Measurements from ENCODE around the gene CCL2.

The CCL2 gene

GRCh38 chr17:34246446-34246845, 8.6 kb upstream of the CCL2 start:
- H2AFZ ChIP-seq (ENCODE audit: low read depth, low read length, severe bottlenecking): no peak overlapping the region
- no peaks in the 10 kb centered on the region for H3F3A ChIP-seq (ENCODE audit: insufficient read depth)
- TF ChIP-seq, protein P1, sequence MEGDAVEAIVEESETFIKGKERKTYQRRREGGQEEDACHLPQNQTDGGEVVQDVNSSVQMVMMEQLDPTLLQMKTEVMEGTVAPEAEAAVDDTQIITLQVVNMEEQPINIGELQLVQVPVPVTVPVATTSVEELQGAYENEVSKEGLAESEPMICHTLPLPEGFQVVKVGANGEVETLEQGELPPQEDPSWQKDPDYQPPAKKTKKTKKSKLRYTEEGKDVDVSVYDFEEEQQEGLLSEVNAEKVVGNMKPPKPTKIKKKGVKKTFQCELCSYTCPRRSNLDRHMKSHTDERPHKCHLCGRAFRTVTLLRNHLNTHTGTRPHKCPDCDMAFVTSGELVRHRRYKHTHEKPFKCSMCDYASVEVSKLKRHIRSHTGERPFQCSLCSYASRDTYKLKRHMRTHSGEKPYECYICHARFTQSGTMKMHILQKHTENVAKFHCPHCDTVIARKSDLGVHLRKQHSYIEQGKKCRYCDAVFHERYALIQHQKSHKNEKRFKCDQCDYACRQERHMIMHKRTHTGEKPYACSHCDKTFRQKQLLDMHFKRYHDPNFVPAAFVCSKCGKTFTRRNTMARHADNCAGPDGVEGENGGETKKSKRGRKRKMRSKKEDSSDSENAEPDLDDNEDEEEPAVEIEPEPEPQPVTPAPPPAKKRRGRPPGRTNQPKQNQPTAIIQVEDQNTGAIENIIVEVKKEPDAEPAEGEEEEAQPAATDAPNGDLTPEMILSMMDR (IDR thresholded peaks at IDR 0.05; ENCODE audit: insufficient read depth, low read length, poor library complexity, severe bottlenecking): no peak
- TF ChIP-seq EZH2phosphoT487 (conservative IDR thresholded peaks at IDR 0.05; ENCODE audit: low read length): no peak
- no peaks in the 10 kb centered on the region for H3K27me3 ChIP-seq (ENCODE audit: low read length)
- H3K4me2 ChIP-seq (ENCODE audit: low read depth, low read length, poor library complexity, severe bottlenecking): no peak overlapping the region
- H3K36me3 ChIP-seq (ENCODE audit: low read length): no peaks in the 10 kb centered on the region
- H3K27ac ChIP-seq (ENCODE audit: low read depth, low read length): no peak overlapping the region
- H3K9me3 ChIP-seq (ENCODE audit: insufficient read depth, low read length): no peaks in the 10 kb centered on the region
- no peaks in the 10 kb centered on the region for H3K79me2 ChIP-seq (ENCODE audit: insufficient read depth, low read length)
- H3K4me3 ChIP-seq (ENCODE audit: insufficient read depth, low read length, poor library complexity, severe bottlenecking): no peak overlapping the region
- H3K9ac ChIP-seq (ENCODE audit: low read length): no peak overlapping the region
- H3K9me2 ChIP-seq (replicated peaks; ENCODE audit: insufficient read depth, low read length): no peaks in the 10 kb centered on the region
- no peaks in the 10 kb centered on the region for H4K20me1 ChIP-seq (ENCODE audit: low read depth, low read length)

DNA sequence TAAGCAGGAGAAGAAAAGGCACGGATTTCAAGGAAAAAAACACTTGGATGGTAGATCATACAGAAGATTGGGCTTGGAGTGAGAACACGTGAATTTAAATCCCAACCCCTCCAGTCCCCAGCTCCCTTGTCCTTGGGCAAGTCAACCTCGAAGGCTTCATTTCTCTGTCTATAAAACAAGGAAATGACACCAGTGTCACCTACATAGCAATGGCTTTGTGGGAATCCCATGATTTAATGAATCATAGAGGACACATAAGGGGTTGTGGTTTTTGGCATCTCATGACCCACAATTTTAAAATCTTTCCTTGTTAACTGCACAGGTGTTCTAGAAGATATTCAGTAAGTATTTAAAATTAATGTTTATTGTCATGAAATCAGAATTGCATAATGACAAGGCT, 8.2 kb upstream of the CCL2 start:
- H3K9ac ChIP-seq (ENCODE audit: low read length): no peak overlapping the region
- TF ChIP-seq EZH2phosphoT487 (conservative IDR thresholded peaks at IDR 0.05; ENCODE audit: low read length): no peak
- TF ChIP-seq, protein P1 (IDR thresholded peaks at IDR 0.05; ENCODE audit: insufficient read depth, low read length, poor library complexity, severe bottlenecking): no peak
- H3K9me2 ChIP-seq (replicated peaks; ENCODE audit: insufficient read depth, low read length): no peaks in the 10 kb centered on the region
- no peaks in the 10 kb centered on the region for H3K9me3 ChIP-seq (ENCODE audit: insufficient read depth, low read length)
- H3K36me3 ChIP-seq (ENCODE audit: low read length): no peaks in the 10 kb centered on the region
- H3K27ac ChIP-seq (ENCODE audit: low read depth, low read length): no peak overlapping the region
- H3F3A ChIP-seq (ENCODE audit: insufficient read depth): no peaks in the 10 kb centered on the region
- no peaks in the 10 kb centered on the region for H4K20me1 ChIP-seq (ENCODE audit: low read depth, low read length)
- no peak overlapping the region for H3K4me3 ChIP-seq (ENCODE audit: insufficient read depth, low read length, poor library complexity, severe bottlenecking)
- H3K4me2 ChIP-seq (ENCODE audit: low read depth, low read length, poor library complexity, severe bottlenecking): no peak overlapping the region
- no peaks in the 10 kb centered on the region for H3K79me2 ChIP-seq (ENCODE audit: insufficient read depth, low read length)
- H2AFZ ChIP-seq (ENCODE audit: low read depth, low read length, severe bottlenecking): no peak overlapping the region
- no peaks in the 10 kb centered on the region for H3K27me3 ChIP-seq (ENCODE audit: low read length)

- H3F3A ChIP-seq (ENCODE audit: insufficient read depth): no peaks in the 10 kb centered on the region
- no peaks in the 10 kb centered on the region for H4K20me1 ChIP-seq (ENCODE audit: low read depth, low read length)
- H3K27me3 ChIP-seq (ENCODE audit: low read length): no peaks in the 10 kb centered on the region
- H3K9me2 ChIP-seq (replicated peaks; ENCODE audit: insufficient read depth, low read length): no peaks in the 10 kb centered on the region
- no peaks in the 10 kb centered on the region for H3K36me3 ChIP-seq (ENCODE audit: low read length)
- no peak overlapping the region for H3K9ac ChIP-seq (ENCODE audit: low read length)
- no peak overlapping the region for H2AFZ ChIP-seq (ENCODE audit: low read depth, low read length, severe bottlenecking)
- no peak for TF ChIP-seq EZH2phosphoT487 (conservative IDR thresholded peaks at IDR 0.05; ENCODE audit: low read length)
- TF ChIP-seq, protein P1 (IDR thresholded peaks at IDR 0.05; ENCODE audit: insufficient read depth, low read length, poor library complexity, severe bottlenecking): no peak
- H3K4me2 ChIP-seq (ENCODE audit: low read depth, low read length, poor library complexity, severe bottlenecking): no peak overlapping the region
- no peak overlapping the region for H3K4me3 ChIP-seq (ENCODE audit: insufficient read depth, low read length, poor library complexity, severe bottlenecking)
- H3K79me2 ChIP-seq (ENCODE audit: insufficient read depth, low read length): no peaks in the 10 kb centered on the region
- H3K27ac ChIP-seq (ENCODE audit: low read depth, low read length): no peak overlapping the region
- no peaks in the 10 kb centered on the region for H3K9me3 ChIP-seq (ENCODE audit: insufficient read depth, low read length)
Observed at GRCh38 chr17:34248511-34249024, 6.5 kb upstream of the CCL2 start.

All from SU-DHL-6 (cell line).